NT2/D1 (cell line): ENCODE data around the gene CLEC4F.

Experiments used
- SUZ12 ChIP-seq: IDR thresholded peaks from 2 replicates; pipeline ENCODE4 v1.6.1; 2011; ENCODE audit not compliant: insufficient read length, insufficient read depth; ENCODE audit errors: extremely low read depth
- YY1 ChIP-seq: IDR thresholded peaks from 2 replicates; pipeline ENCODE4 v1.6.1; 2011; ENCODE audit not compliant: insufficient read length, insufficient read depth
- ZNF274 ChIP-seq: IDR thresholded peaks from 2 replicates; pipeline ENCODE4 v1.6.1; 2011; ENCODE audit warnings: mild to moderate bottlenecking, low read depth, low read length

GRCh38 chr2:70769450-70769849 is 50.9 kb downstream of the CLEC4F start:
- no peak for TF ChIP-seq YY1
- no peak for TF ChIP-seq ZNF274
- no peak for TF ChIP-seq SUZ12
